ENCODE results near the gene C1orf105. TPM values are rescaled to one million over a fixed set of nuclear protein-coding genes. Genes with fewer than 3 reads are reported as not detected.

C1orf105 gene, protein sequence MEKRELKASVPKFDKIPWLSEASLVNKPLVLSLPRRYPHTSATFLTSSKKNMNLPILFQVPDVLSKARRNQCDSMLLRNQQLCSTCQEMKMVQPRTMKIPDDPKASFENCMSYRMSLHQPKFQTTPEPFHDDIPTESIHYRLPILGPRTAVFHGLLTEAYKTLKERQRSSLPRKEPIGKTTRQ
- not detected in 2 replicates for total RNA-seq

GRCh38 chr1:172420385-172420784, at the start of gene C1orf105:
TSS of gene C1orf105 (plus strand) at chr1:172420685. CDS start at chr1:172420886, 201 bp downstream.

GRCh38 chr1:172443666-172444453, 23.4 kb downstream of the C1orf105 start, which contains the start of gene PIGC:
TSS of gene PIGC (minus strand) at chr1:172444069. CDS start at chr1:172442622, 1,447 bp downstream.

Other genes starting within 250 kb of the C1orf105 start
- gene PIGC, start 23.4 kb downstream of the C1orf105 start, total RNA-seq: 12.3 and 14.2 TPM in 2 replicates
- 18.6 and 25.8 TPM in 2 replicates for gene SUCO, start 112.5 kb downstream of the C1orf105 start, total RNA-seq
- not detected in 2 replicates for gene FASLG, start 238.4 kb downstream of the C1orf105 start, total RNA-seq

All from smooth muscle cell of bladder (primary cell).